Measurements from ENCODE around the gene ANKRD33B. TPM values are rescaled to one million over a fixed set of nuclear protein-coding genes. Genes with fewer than 3 reads are reported as not detected.

The ANKRD33B gene
- total RNA-seq, 1 donor from 2014 or later = 0.83 TPM

DNA sequence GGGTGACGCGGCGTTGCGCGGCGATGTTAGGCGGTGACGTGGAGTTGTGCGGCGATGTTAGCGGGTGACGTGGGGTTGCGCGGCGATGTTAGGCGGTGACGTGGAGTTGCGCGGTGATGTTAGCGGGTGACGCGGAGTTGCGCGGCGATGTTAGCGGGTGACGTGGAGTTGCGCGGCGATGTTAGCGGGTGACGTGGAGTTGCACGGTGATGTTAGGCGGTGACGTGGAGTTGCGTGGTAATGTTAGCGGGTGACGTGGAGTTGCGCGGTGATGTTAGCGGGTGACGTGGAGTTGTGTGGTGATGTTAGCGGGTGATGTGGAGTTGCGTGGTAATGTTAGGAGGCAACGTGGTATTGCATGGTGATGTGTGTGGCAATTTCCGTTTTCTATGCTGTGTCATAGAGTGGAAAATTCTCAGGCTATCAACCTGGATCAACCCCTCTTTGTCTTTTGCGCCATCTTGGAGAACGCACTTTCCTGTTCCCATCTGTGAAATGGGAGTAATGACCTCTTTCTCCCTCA, 76.0 kb downstream of the ANKRD33B start:
- no peaks in the 10 kb centered on the region for H3K36me3 Mint-ChIP-seq (ENCODE audit: unreplicated experiment)
- no peak overlapping the region for H3K4me3 Mint-ChIP-seq (ENCODE audit: unreplicated experiment)
- no peak for DNase-seq (ENCODE audit: extremely low spot score, unreplicated experiment)
- no peaks in the 10 kb centered on the region for H3K4me1 Mint-ChIP-seq (ENCODE audit: unreplicated experiment)
- H3K9me3 Mint-ChIP-seq (ENCODE audit: unreplicated experiment) = no peaks in the 10 kb centered on the region
- no peak for TF ChIP-seq CTCF (IDR thresholded peaks at IDR 0.05)
- no peak overlapping the region for H3K27ac Mint-ChIP-seq (ENCODE audit: unreplicated experiment)
- no peaks in the 10 kb centered on the region for H3K27me3 Mint-ChIP-seq (ENCODE audit: unreplicated experiment)

DNA sequence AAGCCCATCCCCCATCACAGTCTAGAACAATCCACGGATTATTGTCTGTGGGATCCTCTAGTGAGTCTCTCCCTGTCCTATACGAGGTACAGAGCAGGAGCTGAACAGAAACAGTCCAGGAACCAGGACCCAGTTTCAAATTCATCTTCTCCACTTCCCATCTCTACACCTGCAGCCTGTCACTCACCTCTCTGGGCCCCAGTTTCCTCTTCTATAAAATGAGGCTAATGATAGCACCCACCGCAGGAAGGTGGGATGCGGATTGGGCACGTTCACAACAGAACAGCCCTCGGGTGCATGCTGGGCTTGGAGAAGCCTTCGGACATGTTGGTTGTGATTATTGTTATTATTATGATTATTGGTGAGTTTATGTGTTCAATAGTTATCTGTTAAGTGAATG, 78.5 kb downstream of the ANKRD33B start:
- H3K36me3 Mint-ChIP-seq (ENCODE audit: unreplicated experiment) = no peaks in the 10 kb centered on the region
- TF ChIP-seq CTCF (IDR thresholded peaks at IDR 0.05) = no peak
- H3K4me3 Mint-ChIP-seq (ENCODE audit: unreplicated experiment) = no peak overlapping the region
- no peaks in the 10 kb centered on the region for H3K4me1 Mint-ChIP-seq (ENCODE audit: unreplicated experiment)
- no peak overlapping the region for H3K27ac Mint-ChIP-seq (ENCODE audit: unreplicated experiment)
- no peaks in the 10 kb centered on the region for H3K9me3 Mint-ChIP-seq (ENCODE audit: unreplicated experiment)
- DNase-seq (ENCODE audit: extremely low spot score, unreplicated experiment) = no peak
- no peaks in the 10 kb centered on the region for H3K27me3 Mint-ChIP-seq (ENCODE audit: unreplicated experiment)

DNA sequence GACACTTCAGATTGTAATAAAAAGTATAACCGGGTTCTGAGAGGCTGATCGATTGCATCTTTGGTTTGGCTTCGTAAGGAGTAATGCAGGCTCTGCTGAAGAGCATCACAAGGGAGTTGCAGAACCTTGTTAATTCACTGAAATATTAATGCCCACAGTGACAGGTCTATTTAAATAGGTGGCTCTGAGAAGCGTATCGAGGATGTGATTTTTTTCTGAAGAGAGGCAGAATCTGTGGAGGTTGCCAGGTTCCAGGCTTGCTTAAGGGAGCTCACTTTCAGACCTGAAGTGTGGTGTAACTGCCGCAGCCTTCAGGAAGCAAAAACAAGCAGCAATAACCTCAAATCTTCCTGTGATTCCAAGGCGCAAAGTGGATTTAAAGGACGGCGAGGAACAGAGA, 80.3 kb downstream of the ANKRD33B start:
- no peaks in the 10 kb centered on the region for H3K4me1 Mint-ChIP-seq (ENCODE audit: unreplicated experiment)
- H3K9me3 Mint-ChIP-seq (ENCODE audit: unreplicated experiment) = no peaks in the 10 kb centered on the region
- no peaks in the 10 kb centered on the region for H3K36me3 Mint-ChIP-seq (ENCODE audit: unreplicated experiment)
- H3K27ac Mint-ChIP-seq (ENCODE audit: unreplicated experiment) = no peak overlapping the region
- H3K27me3 Mint-ChIP-seq (ENCODE audit: unreplicated experiment) = no peaks in the 10 kb centered on the region
- DNase-seq (ENCODE audit: extremely low spot score, unreplicated experiment) = no peak
- no peak for TF ChIP-seq CTCF (IDR thresholded peaks at IDR 0.05)
- H3K4me3 Mint-ChIP-seq (ENCODE audit: unreplicated experiment) = no peak overlapping the region

DNA sequence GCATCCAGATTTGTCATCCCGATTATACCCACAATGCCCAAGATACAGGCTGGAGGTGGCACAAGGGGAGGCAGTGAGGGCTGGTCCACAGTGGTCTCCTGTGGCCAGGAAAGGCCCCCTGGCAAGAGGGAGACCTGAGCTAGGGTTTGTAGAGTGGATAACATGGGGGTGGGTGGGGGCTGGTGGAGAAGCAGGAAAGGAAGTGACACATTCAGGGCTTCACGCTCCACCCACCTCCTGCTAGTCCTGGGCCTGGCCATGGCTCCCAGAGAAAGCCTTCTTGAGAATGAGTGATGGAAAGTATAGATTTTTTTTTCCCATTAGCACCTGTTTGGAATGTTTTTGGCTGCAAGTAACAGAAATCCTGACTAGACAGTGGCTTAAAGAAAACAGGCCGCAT, 81.3 kb downstream of the ANKRD33B start:
- Mint-ChIP-seq H3K4me1 (ENCODE audit: unreplicated experiment) (no peaks in the 10 kb centered on the region), H3K27me3 (ENCODE audit: unreplicated experiment) (no peaks in the 10 kb centered on the region), H3K4me3 (ENCODE audit: unreplicated experiment) (no peak overlapping the region), H3K9me3 (ENCODE audit: unreplicated experiment) (no peaks in the 10 kb centered on the region), H3K27ac (ENCODE audit: unreplicated experiment) (no peak overlapping the region), H3K36me3 (ENCODE audit: unreplicated experiment) (no peaks in the 10 kb centered on the region)
- TF ChIP-seq CTCF (IDR thresholded peaks at IDR 0.05) = no peak
- no peak for DNase-seq (ENCODE audit: extremely low spot score, unreplicated experiment)

GRCh38 chr5:10645671-10646070, 81.8 kb downstream of the ANKRD33B start:
- DNase-seq (ENCODE audit: extremely low spot score, unreplicated experiment) = no peak
- H3K27me3 Mint-ChIP-seq (ENCODE audit: unreplicated experiment) = no peaks in the 10 kb centered on the region
- no peak overlapping the region for H3K27ac Mint-ChIP-seq (ENCODE audit: unreplicated experiment)
- H3K4me1 Mint-ChIP-seq (ENCODE audit: unreplicated experiment) = no peaks in the 10 kb centered on the region
- H3K9me3 Mint-ChIP-seq (ENCODE audit: unreplicated experiment) = no peaks in the 10 kb centered on the region
- TF ChIP-seq CTCF (IDR thresholded peaks at IDR 0.05) = no peak
- H3K4me3 Mint-ChIP-seq (ENCODE audit: unreplicated experiment) = no peak overlapping the region
- no peaks in the 10 kb centered on the region for H3K36me3 Mint-ChIP-seq (ENCODE audit: unreplicated experiment)

All from osteocyte (in vitro differentiated cells).